ENCODE data around the gene IL25. TPM values are rescaled to one million over a fixed set of nuclear protein-coding genes. Genes with fewer than 3 reads are reported as not detected.

Gene IL25
- total and polyA plus RNA-seq, 2 of the 8 experiments (the other 6 are each of a cell fraction or from before 2014, with no cell fraction given), result not detected

DNA sequence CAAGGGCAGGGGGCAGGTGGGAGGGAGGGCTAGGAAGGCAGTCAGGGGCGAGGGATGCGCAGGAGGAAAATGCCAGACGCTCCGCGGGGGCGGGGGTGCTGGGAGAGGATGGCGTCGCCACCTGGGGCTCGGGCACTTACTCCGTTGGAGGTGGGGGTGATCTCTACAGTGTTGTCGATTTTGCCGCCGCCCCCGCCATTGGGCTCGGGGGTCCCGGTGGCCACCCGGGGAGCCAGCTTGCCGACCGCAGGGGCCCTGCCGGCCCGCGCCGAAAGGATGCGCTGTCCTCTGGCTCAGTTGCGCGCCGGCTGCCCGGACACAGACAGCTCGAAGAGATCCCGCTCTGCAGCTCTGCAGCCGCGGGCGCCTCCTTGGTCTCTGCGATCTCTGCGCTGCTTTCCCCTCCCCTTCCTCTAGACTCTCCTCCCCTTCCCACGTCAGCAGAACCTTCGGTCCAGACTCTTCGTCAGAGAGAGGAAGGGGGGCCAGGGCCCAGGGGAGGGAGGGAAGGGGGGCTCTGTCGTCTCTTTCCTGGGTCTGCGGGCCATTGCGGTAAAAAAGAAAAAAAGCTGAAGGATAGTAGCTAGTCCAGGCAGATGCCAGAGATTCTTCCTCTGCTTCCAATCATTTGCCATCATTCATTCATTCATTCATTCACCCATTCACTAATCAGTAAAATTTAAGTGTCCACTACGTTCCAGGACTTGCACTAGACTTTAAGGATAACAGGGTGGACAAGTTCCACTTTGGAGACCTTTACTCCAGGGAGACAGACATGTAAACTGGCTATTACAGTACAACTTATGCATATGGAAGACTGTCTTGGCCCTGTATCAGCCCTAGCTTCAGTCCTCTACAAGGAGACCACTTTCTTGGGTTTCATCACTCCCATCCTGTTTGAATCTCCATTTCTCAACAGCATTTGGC is 19.8 kb upstream of the IL25 start, which contains the start of gene SLC22A17 (continued):
- no peak for TF ChIP-seq RFX5 (IDR thresholded peaks at IDR 0.05; ENCODE audit: borderline replicate concordance, low read depth, low read length)
- TF ChIP-seq CBX5 (IDR thresholded peaks at IDR 0.05; ENCODE audit: low read depth, low read length), result no peak
- TF ChIP-seq, protein P1, sequence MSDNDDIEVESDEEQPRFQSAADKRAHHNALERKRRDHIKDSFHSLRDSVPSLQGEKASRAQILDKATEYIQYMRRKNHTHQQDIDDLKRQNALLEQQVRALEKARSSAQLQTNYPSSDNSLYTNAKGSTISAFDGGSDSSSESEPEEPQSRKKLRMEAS (IDR thresholded peaks at IDR 0.05), result no peak
- no peak for TF ChIP-seq FOSL1 (IDR thresholded peaks at IDR 0.05; ENCODE audit: insufficient read depth, low read depth, low read length)
- TF ChIP-seq POU5F1 (IDR thresholded peaks at IDR 0.05; ENCODE audit: low read depth, low read length), result no peak
- no peak for TF ChIP-seq TCF12 (IDR thresholded peaks at IDR 0.05; ENCODE audit: low read depth, low read length)
- TF ChIP-seq SRF (IDR thresholded peaks at IDR 0.05; ENCODE audit: low read depth, low read length), result no peak
- TF ChIP-seq, protein P2, sequence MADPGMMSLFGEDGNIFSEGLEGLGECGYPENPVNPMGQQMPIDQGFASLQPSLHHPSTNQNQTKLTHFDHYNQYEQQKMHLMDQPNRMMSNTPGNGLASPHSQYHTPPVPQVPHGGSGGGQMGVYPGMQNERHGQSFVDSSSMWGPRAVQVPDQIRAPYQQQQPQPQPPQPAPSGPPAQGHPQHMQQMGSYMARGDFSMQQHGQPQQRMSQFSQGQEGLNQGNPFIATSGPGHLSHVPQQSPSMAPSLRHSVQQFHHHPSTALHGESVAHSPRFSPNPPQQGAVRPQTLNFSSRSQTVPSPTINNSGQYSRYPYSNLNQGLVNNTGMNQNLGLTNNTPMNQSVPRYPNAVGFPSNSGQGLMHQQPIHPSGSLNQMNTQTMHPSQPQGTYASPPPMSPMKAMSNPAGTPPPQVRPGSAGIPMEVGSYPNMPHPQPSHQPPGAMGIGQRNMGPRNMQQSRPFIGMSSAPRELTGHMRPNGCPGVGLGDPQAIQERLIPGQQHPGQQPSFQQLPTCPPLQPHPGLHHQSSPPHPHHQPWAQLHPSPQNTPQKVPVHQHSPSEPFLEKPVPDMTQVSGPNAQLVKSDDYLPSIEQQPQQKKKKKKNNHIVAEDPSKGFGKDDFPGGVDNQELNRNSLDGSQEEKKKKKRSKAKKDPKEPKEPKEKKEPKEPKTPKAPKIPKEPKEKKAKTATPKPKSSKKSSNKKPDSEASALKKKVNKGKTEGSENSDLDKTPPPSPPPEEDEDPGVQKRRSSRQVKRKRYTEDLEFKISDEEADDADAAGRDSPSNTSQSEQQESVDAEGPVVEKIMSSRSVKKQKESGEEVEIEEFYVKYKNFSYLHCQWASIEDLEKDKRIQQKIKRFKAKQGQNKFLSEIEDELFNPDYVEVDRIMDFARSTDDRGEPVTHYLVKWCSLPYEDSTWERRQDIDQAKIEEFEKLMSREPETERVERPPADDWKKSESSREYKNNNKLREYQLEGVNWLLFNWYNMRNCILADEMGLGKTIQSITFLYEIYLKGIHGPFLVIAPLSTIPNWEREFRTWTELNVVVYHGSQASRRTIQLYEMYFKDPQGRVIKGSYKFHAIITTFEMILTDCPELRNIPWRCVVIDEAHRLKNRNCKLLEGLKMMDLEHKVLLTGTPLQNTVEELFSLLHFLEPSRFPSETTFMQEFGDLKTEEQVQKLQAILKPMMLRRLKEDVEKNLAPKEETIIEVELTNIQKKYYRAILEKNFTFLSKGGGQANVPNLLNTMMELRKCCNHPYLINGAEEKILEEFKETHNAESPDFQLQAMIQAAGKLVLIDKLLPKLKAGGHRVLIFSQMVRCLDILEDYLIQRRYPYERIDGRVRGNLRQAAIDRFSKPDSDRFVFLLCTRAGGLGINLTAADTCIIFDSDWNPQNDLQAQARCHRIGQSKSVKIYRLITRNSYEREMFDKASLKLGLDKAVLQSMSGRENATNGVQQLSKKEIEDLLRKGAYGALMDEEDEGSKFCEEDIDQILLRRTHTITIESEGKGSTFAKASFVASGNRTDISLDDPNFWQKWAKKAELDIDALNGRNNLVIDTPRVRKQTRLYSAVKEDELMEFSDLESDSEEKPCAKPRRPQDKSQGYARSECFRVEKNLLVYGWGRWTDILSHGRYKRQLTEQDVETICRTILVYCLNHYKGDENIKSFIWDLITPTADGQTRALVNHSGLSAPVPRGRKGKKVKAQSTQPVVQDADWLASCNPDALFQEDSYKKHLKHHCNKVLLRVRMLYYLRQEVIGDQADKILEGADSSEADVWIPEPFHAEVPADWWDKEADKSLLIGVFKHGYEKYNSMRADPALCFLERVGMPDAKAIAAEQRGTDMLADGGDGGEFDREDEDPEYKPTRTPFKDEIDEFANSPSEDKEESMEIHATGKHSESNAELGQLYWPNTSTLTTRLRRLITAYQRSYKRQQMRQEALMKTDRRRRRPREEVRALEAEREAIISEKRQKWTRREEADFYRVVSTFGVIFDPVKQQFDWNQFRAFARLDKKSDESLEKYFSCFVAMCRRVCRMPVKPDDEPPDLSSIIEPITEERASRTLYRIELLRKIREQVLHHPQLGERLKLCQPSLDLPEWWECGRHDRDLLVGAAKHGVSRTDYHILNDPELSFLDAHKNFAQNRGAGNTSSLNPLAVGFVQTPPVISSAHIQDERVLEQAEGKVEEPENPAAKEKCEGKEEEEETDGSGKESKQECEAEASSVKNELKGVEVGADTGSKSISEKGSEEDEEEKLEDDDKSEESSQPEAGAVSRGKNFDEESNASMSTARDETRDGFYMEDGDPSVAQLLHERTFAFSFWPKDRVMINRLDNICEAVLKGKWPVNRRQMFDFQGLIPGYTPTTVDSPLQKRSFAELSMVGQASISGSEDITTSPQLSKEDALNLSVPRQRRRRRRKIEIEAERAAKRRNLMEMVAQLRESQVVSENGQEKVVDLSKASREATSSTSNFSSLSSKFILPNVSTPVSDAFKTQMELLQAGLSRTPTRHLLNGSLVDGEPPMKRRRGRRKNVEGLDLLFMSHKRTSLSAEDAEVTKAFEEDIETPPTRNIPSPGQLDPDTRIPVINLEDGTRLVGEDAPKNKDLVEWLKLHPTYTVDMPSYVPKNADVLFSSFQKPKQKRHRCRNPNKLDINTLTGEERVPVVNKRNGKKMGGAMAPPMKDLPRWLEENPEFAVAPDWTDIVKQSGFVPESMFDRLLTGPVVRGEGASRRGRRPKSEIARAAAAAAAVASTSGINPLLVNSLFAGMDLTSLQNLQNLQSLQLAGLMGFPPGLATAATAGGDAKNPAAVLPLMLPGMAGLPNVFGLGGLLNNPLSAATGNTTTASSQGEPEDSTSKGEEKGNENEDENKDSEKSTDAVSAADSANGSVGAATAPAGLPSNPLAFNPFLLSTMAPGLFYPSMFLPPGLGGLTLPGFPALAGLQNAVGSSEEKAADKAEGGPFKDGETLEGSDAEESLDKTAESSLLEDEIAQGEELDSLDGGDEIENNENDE (IDR thresholded peaks at IDR 0.05; ENCODE audit: insufficient replicate concordance, low read length), result no peak
- no peak for TF ChIP-seq NRF1 (IDR thresholded peaks at IDR 0.05; ENCODE audit: low read depth, low read length)

Data from H1 (cell line).